Lung (tissue), 12 donors: ENCODE measurements around the gene SLC26A11. TPM values are rescaled to one million over a fixed set of nuclear protein-coding genes. Genes with fewer than 3 reads are reported as not detected.
"Not testable (repeated sequence)": the region's sequence is repeated elsewhere in the genome, so short reads cannot be mapped to it uniquely, and the experiment has no call there.

Experiments
- ATAC-seq: fragments of 200-7000 bp; cut with Tn5 transposase; one replicate; pipeline ENCODE4 v1.9.1; 2020; ENCODE audit warnings: moderate number of reproducible peaks; ENCODE audit not compliant: insufficient read depth, low FRiP score
- DNase-seq, 3 donors: peaks; one replicate each; pipeline ENCODE4 v3.0.0-alpha.2; 2013 to 2017
- H3K27ac ChIP-seq, 2 donors: one replicate each; pipeline ENCODE4 v1.5.1; 2013; ENCODE audit warnings: mild to moderate bottlenecking in 2 of 2, moderate library complexity in 2 of 2, control low read depth in 1 of 2, inconsistent platforms in 1 of 2, low read depth in 1 of 2, low read length in 1 of 2
- H3K27me3 ChIP-seq, 3 donors: one replicate each; pipeline ENCODE4 v1.5.1; 2013; ENCODE audit warnings: low read length in 2 of 3; ENCODE audit not compliant: control insufficient read depth in 3 of 3, insufficient read depth in 3 of 3
- H3K36me3 ChIP-seq, 4 donors: one replicate each; pipeline ENCODE4 v1.5.1; 2013; ENCODE audit warnings: low read length in 4 of 4, mild to moderate bottlenecking in 1 of 4, moderate library complexity in 1 of 4; ENCODE audit not compliant: control insufficient read depth in 4 of 4, insufficient read depth in 4 of 4
- H3K4me1 ChIP-seq, 5 donors: one replicate each; pipeline ENCODE4 v1.5.1; 2013; ENCODE audit warnings: low read length in 5 of 5, mild to moderate bottlenecking in 2 of 5, moderate library complexity in 1 of 5; ENCODE audit not compliant: control insufficient read depth in 5 of 5, insufficient read depth in 5 of 5
- H3K4me3 ChIP-seq: one replicate; pipeline ENCODE4 v1.5.1; 2013; ENCODE audit warnings: mild to moderate bottlenecking, control low read depth, moderate library complexity
- H3K9ac ChIP-seq, 2 donors: one replicate each; pipeline ENCODE4 v1.5.1; 2013; ENCODE audit warnings: low read length in 2 of 2, control low read depth in 1 of 2; ENCODE audit not compliant: insufficient read depth in 1 of 2
- H3K9me3 ChIP-seq, 4 donors: one replicate each; pipeline ENCODE4 v1.5.1; 2013; ENCODE audit warnings: low read length in 3 of 4, mild to moderate bottlenecking in 1 of 4, moderate library complexity in 1 of 4; ENCODE audit not compliant: control insufficient read depth in 4 of 4, insufficient read depth in 3 of 4
- CTCF ChIP-seq: IDR thresholded peaks from 2 replicates; pipeline ENCODE4 v1.5.1; 2012; ENCODE audit warnings: mild to moderate bottlenecking; ENCODE audit errors: control extremely low read depth, extremely low read depth
- whole genome bisulfite sequencing, 2 donors: extraction: QIAGEN DNeasy Blood & Tissue Kit; methylation state at CpG; one replicate each; pipeline ENCODE4 v1.1.7; 2013; 5-methylcytosine and 5-hydroxymethylcytosine counted together
- polyA plus RNA-seq, 2 donors: library from polyadenylated mRNA; stranded (reverse); fragments of 200-250 nt; gene quantifications; one replicate each; pipeline ENCODE4 v1.2.1, GENCODE V29; 2013
- total RNA-seq, 2 donors: library from RNA; depleted of rRNA in 1 of 2; stranded (reverse); fragments of >200 nt in 1 of 2; gene quantifications; one replicate each; pipeline ENCODE4 v1.2.1, GENCODE V29; 2014 to 2021
- donor health status: control.
- donor health status: control.
- donor health status: Bipolar disorder and iron deficiency.
- donor health status: healthy.
- donor health status: DM: yes; HTN: yes; CAD: no.

SLC26A11 gene
- total and polyA plus RNA-seq, 4 donors, result 25.0 to 37.0 (median 31.0) TPM

- no peak overlapping the region for H3K27ac ChIP-seq
- no peaks in the 10 kb centered on the region for H3K9me3 ChIP-seq
- H3K36me3 ChIP-seq, result peaks cover 2 to 39% (median 12%) of the 10 kb centered on the region in 4 donors
- no peaks in the 10 kb centered on the region for H3K27me3 ChIP-seq
- no peak for TF ChIP-seq CTCF
- 83 to 87% methylated on average over 14 of the region's 14 CpGs for WGBS, 2 donors
- DNase-seq, result no peak
- H3K9ac ChIP-seq, result no peak overlapping the region
- no peak overlapping the region for H3K4me3 ChIP-seq
- no peak for ATAC-seq
- H3K4me1 ChIP-seq, result no peaks in the 10 kb centered on the region
Measured at GRCh38 chr17:80242505-80242904, 22.3 kb downstream of the SLC26A11 start.

GRCh38 chr17:80243526-80244433 lies 23.6 kb downstream of the SLC26A11 start:
- Histone ChIP-seq H3K4me3 (no peak overlapping the region), H3K9ac (no peak overlapping the region), H3K27ac (no peak overlapping the region), H3K27me3 (no peaks in the 10 kb centered on the region), H3K9me3 (no peaks in the 10 kb centered on the region), H3K36me3 (peaks cover 2 to 45% (median 11%) of the 10 kb centered on the region in 4 donors), H3K4me1 (no peaks in the 10 kb centered on the region)
- WGBS, 2 donors, result 95 to 96% methylated on average over 26 of the region's 26 CpGs
- ATAC-seq (no peak), DNase-seq (no peak)
- no peak for TF ChIP-seq CTCF

- not testable (repeated sequence) for H3K4me3 ChIP-seq, ATAC-seq, H3K27me3 ChIP-seq, H3K9ac ChIP-seq, DNase-seq, H3K4me1 ChIP-seq, H3K9me3 ChIP-seq, H3K27ac ChIP-seq
- peaks cover 2 to 45% (median 14%) of the 10 kb centered on the region in 4 donors for H3K36me3 ChIP-seq
- WGBS, 2 donors, result 96 to 97% methylated on average over 6 of the region's 6 CpGs
Measured at GRCh38 chr17:80244448-80244847, 24.2 kb downstream of the SLC26A11 start.

GRCh38 chr17:80244871-80245509 lies 24.8 kb downstream of the SLC26A11 start:
- H3K36me3 ChIP-seq, result peaks cover 2 to 45% (median 14%) of the 10 kb centered on the region in 4 donors
- DNase-seq (no peak), ATAC-seq (no peak)
- TF ChIP-seq CTCF, result no peak
- 90 to 95% methylated on average over 21 to 22 of the region's 22 CpGs for WGBS, 2 donors
- H3K27me3 ChIP-seq, result no peaks in the 10 kb centered on the region
- no peak overlapping the region for H3K9ac ChIP-seq
- no peak overlapping the region for H3K4me3 ChIP-seq
- H3K9me3 ChIP-seq, result no peaks in the 10 kb centered on the region
- no peak overlapping the region for H3K27ac ChIP-seq
- H3K4me1 ChIP-seq, result no peaks in the 10 kb centered on the region
